Measurements from ENCODE around the gene FOXD2.
A peak's percentile ranks its signal among the peaks of the same experiment; 100 is the strongest.

FOXD2 gene

GRCh38 chr1:47441450-47442106, 3.7 kb downstream of the FOXD2 start:
- TF ChIP-seq BCL11B (tag by site-specific recombination; IDR thresholded peaks at IDR 0.05; ENCODE audit: low read depth) = no peak
- no peak for TF ChIP-seq SALL2 (tag by site-specific recombination; IDR thresholded peaks at IDR 0.05; ENCODE audit: borderline replicate concordance)
- TF ChIP-seq ZBTB17 (tag by site-specific recombination; IDR thresholded peaks at IDR 0.05) = no peak
- TF ChIP-seq ZNF311 (tag by site-specific recombination; IDR thresholded peaks at IDR 0.05; ENCODE audit: borderline replicate concordance) = no peak
- no peak for TF ChIP-seq ZNF148 (tag by site-specific recombination; IDR thresholded peaks at IDR 0.05; ENCODE audit: borderline replicate concordance)
- TF ChIP-seq ZNF2 (tag by site-specific recombination; IDR thresholded peaks at IDR 0.05) = no peak
- H3K36me3 ChIP-seq (ENCODE audit: control insufficient read depth in 2 of 2, insufficient read depth in 1 of 2, low read length in 2 of 2) = no peaks in the 10 kb centered on the region
- CTCF ChIA-PET = interaction anchor here (0.5 to 2.3 kb wide), 14 partner anchors 8 to 285 kb away, joined by 3 to 8 read pairs (median 4); no protein-coding TSS in a partner anchor
- no peak overlapping the region for H3K4me3 ChIP-seq (ENCODE audit: low read depth, low read length)
- no peak overlapping the region for H3K27ac ChIP-seq (ENCODE audit: extremely low read depth, low read depth, low read length)
- no peaks in the 10 kb centered on the region for H3K4me1 ChIP-seq (ENCODE audit: control insufficient read depth, insufficient read depth, low read length)
- POLR2A ChIA-PET = no interaction called here
- H3K9me3 ChIP-seq (ENCODE audit: control insufficient read depth, insufficient read depth, low read depth, low read length) = no peaks in the 10 kb centered on the region

- ChIA-PET CTCF (interaction anchor here (0.5 to 2.3 kb wide), 8 partner anchors 9 to 284 kb away, joined by 3 to 8 read pairs (median 3); no protein-coding TSS in a partner anchor), POLR2A (no interaction called here)
- no peak overlapping the region for H3K27ac ChIP-seq (ENCODE audit: extremely low read depth, low read depth, low read length)
- no peaks in the 10 kb centered on the region for H3K9me3 ChIP-seq (ENCODE audit: control insufficient read depth, insufficient read depth, low read depth, low read length)
- no peaks in the 10 kb centered on the region for H3K4me1 ChIP-seq (ENCODE audit: control insufficient read depth, insufficient read depth, low read length)
- no peak overlapping the region for H3K4me3 ChIP-seq (ENCODE audit: low read depth, low read length)
- H3K36me3 ChIP-seq (ENCODE audit: control insufficient read depth in 2 of 2, insufficient read depth in 1 of 2, low read length in 2 of 2) = no peaks in the 10 kb centered on the region
- TF ChIP-seq ZNF660 (tag by site-specific recombination; IDR thresholded peaks at IDR 0.05) (no peak), ZNF792 (tag by site-specific recombination; IDR thresholded peaks at IDR 0.05) (no peak), ZNF148 (tag by site-specific recombination; IDR thresholded peaks at IDR 0.05; ENCODE audit: borderline replicate concordance) (no peak), ZNF426 (tag by site-specific recombination; IDR thresholded peaks at IDR 0.05) (no peak), ZFHX2 (tag by site-specific recombination; conservative IDR thresholded peaks at IDR 0.05) (peak; percentile 68), ZNF140 (tag by site-specific recombination; IDR thresholded peaks at IDR 0.05) (no peak), ZBTB44 (tag by site-specific recombination; IDR thresholded peaks at IDR 0.05) (no peak), OVOL3 (tag by site-specific recombination; IDR thresholded peaks at IDR 0.05) (no peak), ZNF202 (tag by site-specific recombination; IDR thresholded peaks at IDR 0.05; ENCODE audit: borderline replicate concordance) (no peak), ZBTB11 (tag by site-specific recombination; conservative IDR thresholded peaks at IDR 0.05; ENCODE audit: low read depth) (no peak), ZSCAN23 (tag by site-specific recombination; IDR thresholded peaks at IDR 0.05) (no peak), ZNF146 (tag by site-specific recombination; IDR thresholded peaks at IDR 0.05) (no peak), KLF16 (tag by site-specific recombination; IDR thresholded peaks at IDR 0.05) (no peak), ZNF677 (tag by site-specific recombination; IDR thresholded peaks at IDR 0.05) (no peak), EGR2 (tag by site-specific recombination; IDR thresholded peaks at IDR 0.05; ENCODE audit: low read depth) (peak; percentile 23; the same call in 1 of the 2 replicates)
- TF ChIP-seq, protein P1, sequence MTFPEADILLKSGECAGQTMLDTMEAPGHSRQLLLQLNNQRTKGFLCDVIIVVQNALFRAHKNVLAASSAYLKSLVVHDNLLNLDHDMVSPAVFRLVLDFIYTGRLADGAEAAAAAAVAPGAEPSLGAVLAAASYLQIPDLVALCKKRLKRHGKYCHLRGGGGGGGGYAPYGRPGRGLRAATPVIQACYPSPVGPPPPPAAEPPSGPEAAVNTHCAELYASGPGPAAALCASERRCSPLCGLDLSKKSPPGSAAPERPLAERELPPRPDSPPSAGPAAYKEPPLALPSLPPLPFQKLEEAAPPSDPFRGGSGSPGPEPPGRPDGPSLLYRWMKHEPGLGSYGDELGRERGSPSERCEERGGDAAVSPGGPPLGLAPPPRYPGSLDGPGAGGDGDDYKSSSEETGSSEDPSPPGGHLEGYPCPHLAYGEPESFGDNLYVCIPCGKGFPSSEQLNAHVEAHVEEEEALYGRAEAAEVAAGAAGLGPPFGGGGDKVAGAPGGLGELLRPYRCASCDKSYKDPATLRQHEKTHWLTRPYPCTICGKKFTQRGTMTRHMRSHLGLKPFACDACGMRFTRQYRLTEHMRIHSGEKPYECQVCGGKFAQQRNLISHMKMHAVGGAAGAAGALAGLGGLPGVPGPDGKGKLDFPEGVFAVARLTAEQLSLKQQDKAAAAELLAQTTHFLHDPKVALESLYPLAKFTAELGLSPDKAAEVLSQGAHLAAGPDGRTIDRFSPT (tag by site-specific recombination; IDR thresholded peaks at IDR 0.05) = no peak
These were observed 4.4 kb downstream of the FOXD2 start for GRCh38 chr1:47442202-47442601.
